GM21737 (cell line): Measurements from ENCODE around the gene SEC22C.

Experiments
- ATAC-seq: cut with Tn5 transposase; IDR thresholded peaks from one replicate; pipeline ENCODE4 v1.9.1; 2021; ENCODE audit warnings: mild to moderate bottlenecking, moderate library complexity; ENCODE audit not compliant: unreplicated experiment

The SEC22C gene

DNA sequence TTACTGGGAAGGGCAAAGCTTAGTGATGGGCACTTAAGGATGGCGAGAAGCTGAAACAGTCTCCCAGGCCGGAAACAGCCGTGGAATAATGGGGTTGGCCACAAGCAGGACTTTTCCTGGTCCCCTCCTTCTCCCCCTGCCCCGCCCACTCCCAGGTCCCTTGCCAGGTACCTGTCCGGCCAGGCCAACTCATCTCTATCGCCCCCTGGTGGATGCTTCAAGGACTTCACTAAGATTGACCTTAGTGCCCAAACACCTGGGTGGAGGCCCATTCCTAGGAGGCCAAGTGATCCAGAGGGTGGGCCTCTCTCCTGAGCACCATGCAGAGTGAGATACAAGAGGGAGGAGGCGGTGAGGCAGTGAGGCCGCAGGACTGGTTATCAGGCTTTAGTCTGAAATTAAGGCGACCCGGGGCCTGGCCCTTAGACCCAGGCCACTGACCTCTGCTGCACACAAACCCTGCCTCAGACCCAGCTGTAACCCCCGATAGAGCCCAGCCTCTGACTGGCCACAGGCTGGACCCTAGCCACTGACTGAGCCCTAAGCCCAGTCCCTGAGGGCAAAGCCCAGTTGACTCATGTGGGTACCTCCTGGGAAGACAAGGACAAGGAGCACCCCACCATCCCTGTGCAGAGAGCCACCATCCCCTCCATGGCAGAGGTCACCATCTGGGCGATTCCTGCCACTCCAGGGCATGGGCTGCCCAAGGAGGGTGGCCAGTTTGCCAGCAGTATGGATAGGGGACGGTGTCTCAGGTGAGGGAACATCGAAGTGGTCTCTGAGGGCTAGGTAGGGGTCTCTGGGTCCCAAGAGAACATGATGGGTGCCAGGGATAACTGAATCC, 41.7 kb downstream of the SEC22C start:
- ATAC-seq: no peak

DNA sequence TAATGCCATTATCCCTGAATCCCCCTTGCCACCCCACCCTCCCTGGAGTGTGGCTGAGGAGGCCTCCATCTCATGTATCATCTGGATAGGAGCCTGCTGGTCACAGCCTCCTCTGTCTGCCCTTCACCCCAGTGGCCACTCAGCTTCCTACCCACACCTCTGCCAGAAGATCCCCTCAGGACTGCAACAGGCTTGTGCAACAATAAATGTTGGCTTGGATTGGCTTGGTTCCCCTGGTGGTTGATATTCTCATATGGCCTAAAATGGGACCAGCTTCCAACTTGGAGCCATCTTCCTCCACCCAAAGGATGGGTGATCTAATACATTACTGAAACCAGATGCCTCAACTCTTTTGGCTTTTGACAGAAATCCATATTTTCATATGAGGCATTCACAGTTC, 44.4 kb downstream of the SEC22C start:
- no peak for ATAC-seq

DNA sequence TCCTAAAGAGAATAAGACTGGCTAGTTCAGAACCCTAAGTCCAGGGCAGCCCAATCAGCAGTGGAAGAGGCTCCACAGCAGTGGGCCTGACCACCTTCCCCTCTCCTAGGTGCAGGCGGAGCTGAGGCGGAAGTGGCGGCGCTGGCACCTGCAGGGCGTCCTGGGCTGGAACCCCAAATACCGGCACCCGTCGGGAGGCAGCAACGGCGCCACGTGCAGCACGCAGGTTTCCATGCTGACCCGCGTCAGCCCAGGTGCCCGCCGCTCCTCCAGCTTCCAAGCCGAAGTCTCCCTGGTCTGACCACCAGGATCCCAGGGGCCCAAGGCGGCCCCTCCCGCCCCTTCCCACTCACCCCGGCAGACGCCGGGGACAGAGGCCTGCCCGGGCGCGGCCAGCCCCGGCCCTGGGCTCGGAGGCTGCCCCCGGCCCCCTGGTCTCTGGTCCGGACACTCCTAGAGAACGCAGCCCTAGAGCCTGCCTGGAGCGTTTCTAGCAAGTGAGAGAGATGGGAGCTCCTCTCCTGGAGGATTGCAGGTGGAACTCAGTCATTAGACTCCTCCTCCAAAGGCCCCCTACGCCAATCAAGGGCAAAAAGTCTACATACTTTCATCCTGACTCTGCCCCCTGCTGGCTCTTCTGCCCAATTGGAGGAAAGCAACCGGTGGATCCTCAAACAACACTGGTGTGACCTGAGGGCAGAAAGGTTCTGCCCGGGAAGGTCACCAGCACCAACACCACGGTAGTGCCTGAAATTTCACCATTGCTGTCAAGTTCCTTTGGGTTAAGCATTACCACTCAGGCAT, 45.6 kb downstream of the SEC22C start:
- ATAC-seq: no peak

DNA sequence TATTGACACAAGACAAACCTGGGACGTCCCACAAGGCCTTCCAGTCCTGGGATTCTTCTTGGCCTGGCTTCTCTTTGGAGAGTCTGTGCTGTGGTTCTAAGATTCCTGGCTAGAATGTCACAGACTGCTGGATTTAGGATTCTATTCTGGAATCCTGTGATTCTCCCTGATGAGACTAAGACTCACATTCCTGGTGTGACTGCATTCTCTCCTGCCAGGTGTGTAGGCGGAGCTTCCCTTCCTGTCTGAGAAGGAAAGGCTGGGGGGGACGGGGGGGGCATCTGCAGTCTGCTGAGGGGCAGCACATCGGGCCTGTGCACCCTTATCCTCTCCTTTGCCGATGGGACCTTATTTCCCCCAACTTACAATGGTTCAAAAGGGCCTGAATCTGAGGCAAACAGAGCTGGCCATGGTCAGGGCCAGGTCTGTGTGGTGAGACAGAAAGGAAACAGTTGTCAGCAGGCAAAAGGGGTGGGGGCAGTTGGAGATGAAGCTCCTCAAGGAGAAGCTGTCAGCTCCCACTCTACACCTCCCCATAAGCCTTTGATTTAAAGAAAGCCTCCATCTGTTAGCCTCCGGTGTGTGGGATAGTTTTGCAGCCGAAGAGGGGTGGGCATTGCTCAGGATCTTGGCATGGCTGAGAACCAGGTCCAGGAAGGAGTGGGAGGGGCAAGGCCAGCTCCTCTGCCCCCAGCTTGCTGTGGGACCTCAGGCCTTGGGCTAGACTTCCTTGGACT, 48.4 kb downstream of the SEC22C start:
- no peak for ATAC-seq

DNA sequence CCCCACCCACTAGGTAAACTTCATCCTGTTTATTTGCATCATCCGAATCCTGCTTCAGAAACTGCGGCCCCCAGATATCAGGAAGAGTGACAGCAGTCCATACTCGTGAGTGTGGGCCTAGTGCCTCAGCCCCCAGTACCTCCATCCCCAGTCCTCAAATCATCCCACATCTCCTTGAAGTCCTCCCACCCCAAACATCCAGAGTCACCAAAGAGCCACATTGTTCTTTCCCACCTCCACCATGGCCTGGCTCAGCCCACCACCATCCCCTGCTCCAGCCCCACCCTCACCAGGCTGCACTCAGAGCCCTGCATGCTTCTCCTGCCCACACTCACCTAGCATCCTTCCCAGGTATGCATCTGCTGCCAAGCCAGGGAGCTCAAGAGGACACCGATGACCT, 49.5 kb downstream of the SEC22C start:
- no peak for ATAC-seq

DNA sequence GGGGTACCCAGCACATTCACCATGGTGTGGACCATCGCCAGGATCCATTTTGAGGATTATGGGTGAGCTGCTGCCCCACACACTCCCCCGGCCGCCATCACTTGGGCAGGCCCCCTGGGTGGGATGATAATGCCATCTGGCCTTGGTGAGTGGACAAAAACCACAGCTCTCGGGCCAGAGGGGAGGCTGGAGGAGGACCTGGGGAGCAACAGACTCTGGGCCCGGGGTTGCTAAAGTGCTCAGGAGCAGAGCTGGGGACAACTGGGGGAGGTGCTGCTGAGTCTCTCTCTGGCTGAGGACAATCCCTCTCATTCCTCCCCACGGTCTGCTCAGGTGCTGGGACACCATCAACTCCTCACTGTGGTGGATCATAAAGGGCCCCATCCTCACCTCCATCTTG, 50.3 kb downstream of the SEC22C start:
- no peak for ATAC-seq

DNA sequence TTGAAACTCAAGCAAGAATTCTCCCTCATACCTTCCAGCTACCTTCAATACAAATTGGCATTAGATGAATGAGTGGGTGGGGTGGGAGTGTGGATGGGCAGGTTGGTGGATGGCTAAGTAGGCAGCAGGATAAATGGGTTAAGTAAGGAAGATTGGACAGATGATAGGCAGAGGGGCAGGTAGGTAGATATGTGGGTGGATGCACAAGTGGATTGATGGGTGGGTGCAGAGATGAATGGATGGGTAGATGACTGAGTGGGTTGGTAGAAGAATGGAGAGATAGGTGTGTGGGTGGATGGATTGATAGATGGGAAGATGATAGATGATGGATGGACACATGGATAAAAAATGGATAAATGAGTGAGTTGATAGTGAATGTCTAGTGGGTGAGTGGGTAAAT, 51.7 kb downstream of the SEC22C start:
- ATAC-seq: no peak

DNA sequence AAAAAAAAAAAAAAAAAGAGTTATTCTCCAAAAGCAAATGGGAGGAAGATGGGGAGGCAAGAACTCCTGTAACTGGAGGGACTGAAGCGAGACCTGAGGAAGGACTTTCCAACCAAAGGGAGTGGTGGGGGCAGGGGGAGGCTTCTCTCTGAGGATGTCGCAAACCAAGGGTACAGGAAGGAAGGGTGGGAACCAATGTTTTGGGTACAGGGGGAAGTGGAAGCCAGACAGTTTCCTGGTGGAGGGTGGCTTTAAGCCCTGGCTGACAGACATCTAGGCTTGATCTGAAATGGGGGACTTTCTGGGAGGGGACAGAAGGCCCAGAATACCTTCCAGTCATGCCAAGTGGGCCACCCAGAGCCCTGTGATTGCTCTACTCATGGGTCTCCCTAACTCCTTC, 52.3 kb downstream of the SEC22C start:
- no peak for ATAC-seq

DNA sequence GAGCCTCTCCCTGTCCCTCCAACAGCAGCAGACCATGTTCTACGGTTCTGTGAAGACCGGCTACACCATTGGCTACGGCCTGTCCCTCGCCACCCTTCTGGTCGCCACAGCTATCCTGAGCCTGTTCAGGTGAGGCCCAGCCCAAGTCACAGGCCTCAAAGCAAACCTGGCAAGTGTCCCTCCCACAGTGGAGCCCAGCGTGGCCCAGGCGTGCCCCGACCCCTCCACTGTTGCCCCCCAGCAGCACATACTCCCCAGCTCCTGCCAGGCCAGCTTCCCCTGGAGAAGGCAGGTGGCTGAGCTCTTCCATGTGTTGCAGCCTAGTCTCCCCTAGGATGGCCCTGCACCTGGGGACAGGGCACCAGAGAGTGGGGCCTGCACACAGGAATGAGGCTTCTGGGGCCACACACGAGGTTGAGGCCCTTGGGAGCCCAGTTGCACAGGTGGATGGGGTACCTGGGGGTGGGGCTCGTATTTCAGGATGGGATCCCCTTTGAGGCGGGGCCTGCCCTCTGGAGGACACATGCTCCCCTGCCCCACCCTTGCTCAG, 54.3 kb downstream of the SEC22C start:
- ATAC-seq: no peak

DNA sequence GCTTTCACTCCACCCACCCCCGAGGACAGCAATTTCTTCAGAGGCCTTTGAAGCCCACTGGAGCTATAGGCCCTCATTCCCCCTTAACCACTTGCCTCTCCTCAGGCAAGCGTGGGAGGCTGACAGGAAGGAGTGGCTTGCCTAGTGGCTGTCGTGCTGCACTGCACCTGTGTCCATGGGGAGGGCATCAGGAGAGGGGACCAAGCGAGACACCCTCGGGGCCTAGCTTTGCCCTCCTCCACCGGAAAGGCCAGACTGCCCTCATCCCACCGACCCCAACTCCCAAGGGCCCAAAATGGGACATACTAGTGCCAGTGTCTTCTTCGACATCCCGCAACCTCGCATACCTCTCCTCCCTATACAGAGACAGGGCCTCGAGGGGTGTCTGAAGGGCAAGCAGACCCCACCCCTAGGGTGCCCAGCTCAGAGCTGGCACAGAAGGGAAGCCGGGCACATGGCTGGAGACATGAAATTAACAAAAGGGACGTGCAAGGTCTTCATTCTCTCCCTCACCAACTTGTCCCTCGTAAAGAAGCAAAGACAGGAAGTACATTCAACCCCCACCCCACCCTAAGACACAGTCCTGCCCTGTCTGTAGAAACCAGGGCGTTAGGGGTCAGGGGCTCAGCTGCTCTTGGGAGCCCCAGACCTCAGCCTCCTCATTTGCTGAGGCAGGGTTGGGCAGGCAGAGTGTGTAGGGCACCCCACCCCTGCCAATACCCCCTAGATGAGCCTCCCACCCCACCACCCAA, 55.0 kb downstream of the SEC22C start:
- no peak for ATAC-seq

DNA sequence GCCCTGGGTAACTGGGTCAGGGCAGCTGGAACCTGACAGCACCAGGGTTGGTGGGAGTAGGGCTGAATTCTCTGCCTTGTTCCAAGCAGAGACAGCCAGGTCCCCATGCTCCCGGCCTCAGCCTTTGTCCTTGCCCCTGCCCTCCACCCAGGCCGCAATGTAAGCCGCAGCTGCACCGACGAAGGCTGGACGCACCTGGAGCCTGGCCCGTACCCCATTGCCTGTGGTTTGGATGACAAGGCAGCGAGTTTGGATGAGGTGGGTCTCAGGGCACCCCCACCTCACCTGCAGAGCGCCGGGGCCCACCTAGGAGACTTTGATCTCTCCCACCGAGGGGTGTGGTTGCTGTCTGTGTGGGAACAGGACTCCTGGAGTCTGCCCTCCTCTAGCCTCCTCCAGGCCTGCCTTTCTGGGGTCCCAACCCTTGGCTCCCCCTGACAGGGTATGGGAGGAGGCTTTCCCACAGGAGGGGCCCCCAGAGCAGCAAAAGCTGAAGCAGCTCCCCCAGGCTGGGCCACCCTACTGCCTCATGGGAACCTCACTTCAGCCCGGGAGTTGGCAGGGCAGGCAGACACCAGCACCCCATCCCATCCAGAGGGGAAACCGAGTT, 55.9 kb downstream of the SEC22C start:
- no peak for ATAC-seq

DNA sequence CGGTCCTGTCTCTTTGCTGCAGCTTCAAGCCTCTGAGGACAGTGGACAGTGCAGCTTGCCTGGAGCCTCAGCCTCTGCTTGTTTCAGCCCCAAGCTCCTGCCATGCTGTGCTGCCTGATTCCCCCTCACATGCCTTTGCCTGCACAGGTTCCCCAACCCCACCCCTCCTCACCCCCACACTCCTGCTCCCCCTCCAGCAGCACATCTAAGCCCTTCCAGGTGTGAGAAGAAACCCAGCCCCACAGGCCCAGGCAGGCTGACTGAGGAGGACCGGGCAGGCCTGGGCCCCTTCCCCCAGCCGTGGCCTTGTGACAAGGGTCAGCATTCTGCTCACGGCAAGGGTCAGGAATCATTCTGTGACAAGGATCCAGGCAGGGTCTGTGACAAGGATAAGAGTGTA, 56.6 kb downstream of the SEC22C start:
- no peak for ATAC-seq

DNA sequence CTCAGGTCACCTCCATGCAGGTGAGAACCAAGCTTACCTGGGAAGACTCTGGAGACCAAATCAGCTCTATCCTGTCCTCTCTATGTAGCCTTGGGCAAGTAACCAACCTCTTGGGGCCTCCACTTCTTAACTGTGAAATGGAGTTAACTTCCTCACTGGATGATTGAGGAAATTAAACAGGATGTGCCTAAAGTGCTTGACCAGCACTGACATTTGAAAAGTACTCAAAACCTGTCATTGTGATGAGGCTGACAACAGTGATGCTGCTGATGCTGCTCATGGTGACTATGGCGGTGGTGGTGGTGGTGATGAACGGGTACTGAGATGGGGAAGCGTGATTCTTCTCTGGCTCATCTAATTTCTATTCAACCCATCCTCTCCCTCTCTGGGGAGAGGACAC, 57.0 kb downstream of the SEC22C start:
- no peak for ATAC-seq

DNA sequence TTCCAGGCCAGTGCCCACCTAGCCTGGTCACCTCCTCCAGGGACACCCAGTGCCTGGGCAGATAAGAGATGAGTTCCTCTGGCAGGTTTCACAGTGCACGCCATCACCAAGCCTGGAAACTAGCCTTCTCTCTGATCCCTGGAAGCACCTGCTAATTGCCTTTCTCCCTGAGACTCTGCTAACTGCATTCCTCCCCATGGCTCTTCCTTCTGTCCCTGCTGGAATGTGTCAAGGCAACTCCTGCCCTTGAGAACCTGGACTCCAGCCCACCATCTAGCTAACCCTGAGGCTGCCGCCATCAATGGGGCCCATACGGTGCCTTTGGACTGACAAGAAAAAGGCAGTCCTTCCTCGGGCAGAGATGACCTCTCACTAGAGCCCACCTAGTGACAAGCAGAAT, 60.9 kb downstream of the SEC22C start:
- ATAC-seq: no peak

DNA sequence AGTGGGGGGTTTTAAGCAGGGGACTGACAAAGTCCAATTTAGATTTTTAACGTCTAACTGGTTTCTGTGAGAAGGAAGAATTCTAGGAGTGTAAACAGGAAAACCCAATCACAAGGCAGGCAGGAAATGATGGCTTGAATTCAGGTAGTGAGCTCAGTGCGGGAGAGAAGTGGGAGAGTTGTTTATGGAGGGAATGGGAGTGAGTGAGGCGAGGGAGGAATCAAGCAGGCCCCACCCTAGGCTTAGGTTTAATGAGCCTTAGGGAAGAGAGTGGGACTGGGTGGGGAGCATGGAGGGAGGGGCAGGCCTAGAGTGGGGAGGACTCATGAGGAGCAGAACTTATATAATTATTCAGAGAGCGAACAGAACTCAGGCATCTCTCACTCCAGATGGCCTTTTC, 61.4 kb downstream of the SEC22C start:
- no peak for ATAC-seq

DNA sequence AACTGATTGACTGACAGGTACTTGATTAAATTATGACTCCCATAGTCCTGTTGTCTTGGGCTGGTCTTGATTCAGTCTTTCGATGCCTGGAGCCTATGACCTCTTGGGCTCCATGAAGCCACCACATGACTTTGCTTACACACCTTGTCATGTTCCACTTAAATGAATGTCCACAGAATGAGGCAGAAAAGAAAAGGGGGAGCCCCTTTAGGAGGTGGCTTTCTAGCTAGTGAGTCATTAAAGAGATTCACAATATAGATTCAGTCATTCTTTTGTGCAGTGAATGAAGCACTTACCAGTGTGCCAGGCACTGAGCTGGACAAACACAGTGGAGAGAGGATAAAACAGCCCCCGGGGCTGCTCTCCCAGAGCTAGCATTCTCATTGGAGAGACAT, 62.2 kb downstream of the SEC22C start:
- no peak for ATAC-seq

DNA sequence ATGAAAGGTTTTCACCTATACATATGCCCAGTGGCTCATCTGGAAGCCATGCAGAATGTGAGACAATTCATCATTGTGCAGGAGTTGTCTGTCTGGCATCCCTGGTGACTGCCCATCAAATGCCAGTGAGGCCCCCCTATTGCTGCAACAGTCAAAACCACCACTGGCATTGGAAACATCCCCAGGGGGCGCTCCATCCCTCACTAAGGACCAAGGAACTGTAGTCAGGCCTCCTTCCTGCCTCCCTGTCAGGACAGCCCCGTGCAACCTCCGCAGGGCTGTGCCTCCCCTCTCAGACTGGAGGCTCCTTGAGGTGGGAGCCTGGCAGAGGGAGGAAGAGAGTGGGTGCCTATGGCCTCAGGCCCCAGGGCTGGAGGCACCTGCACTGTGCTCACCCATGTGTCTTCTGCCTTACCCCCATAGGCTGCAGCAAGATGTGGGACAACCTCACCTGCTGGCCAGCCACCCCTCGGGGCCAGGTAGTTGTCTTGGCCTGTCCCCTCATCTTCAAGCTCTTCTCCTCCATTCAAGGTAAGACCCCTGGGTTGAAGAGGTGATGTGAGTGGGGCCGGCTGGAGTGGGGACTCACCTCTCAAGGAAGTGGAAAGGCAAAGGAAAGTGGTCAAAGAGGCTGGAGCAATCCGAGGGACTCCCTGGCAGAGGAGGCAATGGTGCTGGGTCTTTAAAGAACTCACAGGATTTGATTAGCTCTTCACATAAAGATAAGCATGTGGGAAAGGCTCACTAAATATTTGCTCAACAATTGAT, 62.8 kb downstream of the SEC22C start:
- ATAC-seq: no peak

DNA sequence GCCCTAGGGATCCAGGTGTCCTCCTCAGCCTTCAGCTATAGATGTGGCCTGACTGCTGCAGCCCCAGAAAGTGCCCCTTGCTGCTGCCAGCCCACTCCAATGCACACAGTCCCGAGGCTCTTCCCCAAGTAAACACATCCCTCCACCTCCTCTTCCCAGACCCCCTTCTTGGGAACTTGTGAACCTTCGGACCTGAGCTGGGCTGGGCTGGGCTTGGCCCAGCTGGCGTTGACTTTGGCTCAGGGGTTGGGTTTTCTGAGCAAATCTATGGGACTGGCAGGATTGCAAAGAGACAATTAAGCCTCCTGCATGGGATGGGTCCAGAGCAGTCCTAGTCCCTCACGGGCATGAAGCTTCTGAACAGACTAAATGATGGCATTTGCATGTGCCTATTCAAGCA, 64.7 kb downstream of the SEC22C start:
- no peak for ATAC-seq

DNA sequence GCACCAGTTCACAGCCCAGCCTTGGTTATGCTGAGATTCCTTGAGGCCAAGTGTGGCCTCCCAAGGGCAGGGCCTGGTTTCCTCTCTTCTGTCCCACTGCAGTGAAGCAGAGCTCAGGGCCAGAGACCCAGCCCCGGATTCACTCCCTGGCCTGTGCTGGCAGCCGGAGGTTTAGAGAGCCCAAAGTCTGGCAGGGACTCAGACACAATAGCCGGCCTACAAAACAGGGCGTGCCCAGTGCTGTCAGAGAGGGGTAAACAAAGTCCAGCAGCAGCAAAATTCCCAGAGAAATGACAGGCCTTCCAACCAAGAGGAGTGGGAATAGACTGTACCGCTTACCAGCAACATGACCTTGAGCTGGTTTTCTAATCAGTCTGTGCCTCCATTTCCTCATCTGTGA, 65.3 kb downstream of the SEC22C start:
- ATAC-seq: no peak
